Suprapubic skin (tissue), 4 donors: ENCODE data around the gene MEX3D.

Experiments used
- CTCF ChIP-seq, 2 donors: fragments of 200-600 bp in 1 of 2; fragments of 450-650 bp in 1 of 2; sonication (generic) in 1 of 2; IDR thresholded peaks; one replicate each; pipeline ENCODE4 v1.5.1; 2016 to 2019; ENCODE audit warnings: antibody characterized with exemption in 2 of 2, mild to moderate bottlenecking in 1 of 2, moderate library complexity in 1 of 2
- POLR2A ChIP-seq, 2 donors: fragments of 450-650 bp; IDR thresholded peaks; one replicate each; pipeline ENCODE4 v1.6.1; 2017; ENCODE audit warnings: antibody characterized with exemption in 2 of 2, mild to moderate bottlenecking in 2 of 2, moderate library complexity in 2 of 2
- POLR2AphosphoS5 ChIP-seq, 3 donors: sonication (generic); formaldehyde crosslinking; IDR thresholded peaks; one replicate each; pipeline ENCODE4 v1.6.1; 2017; ENCODE audit warnings: antibody characterized with exemption in 3 of 3

- TF ChIP-seq POLR2A (IDR thresholded peaks at IDR 0.05) (no peak), CTCF (IDR thresholded peaks at IDR 0.05) (no peak), POLR2AphosphoS5 (IDR thresholded peaks at IDR 0.05) (no peak)
These were observed 48.8 kb upstream of the MEX3D start for GRCh38 chr19:1616875-1617274.
